Measurements from ENCODE around the gene SAFB. TPM values are rescaled to one million over a fixed set of nuclear protein-coding genes. Genes with fewer than 3 reads are reported as not detected.

SAFB gene
- total and polyA plus RNA-seq, 2 of the 13 experiments (the other 11 are each of a cell fraction or from before 2014, with no cell fraction given), result 21.0 to 28.4 TPM

DNA sequence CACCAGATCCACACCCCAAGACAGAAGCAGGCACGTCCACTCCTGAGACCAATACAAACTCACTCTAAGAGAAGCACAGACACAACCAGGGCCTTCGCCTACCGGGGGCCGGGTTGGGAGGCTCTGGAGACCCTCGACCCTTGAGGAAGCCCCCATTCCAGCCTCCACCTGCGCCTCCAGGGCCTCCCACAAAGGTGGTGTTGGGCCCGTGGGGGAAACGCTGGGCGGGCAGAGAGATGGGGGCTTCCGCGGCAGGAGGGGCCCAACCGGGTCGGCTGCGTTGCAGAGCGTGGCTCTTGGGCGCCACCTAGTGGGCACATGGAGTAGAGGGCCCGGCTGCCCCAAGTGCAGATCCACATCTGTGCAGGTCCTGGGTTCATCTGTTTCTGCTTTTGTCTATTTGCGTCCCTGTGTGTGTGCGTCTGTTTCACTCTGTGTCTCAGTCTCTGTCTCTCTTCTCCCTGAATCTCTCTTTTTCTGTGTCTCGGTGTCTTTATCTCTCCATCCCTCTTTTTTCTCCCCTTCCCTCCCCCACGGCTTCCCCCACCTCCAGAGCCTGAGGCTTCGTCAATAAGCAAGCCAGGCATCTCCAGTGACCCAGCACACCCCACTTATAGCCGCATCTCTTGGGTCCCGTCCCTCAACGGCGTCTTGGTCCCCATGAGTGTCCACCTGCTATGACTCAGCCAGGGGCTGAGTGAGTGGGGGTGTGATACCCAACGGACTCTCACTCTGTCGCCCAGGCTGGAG, 44.6 kb upstream of the SAFB start (continued):
- TF ChIP-seq ZBTB37 (CRISPR knock-in tag; IDR thresholded peaks at IDR 0.05) (no peak), JDP2 (CRISPR knock-in tag; IDR thresholded peaks at IDR 0.05; ENCODE audit: borderline replicate concordance) (no peak), TFE3 (CRISPR knock-in tag; IDR thresholded peaks at IDR 0.05) (no peak), ZMYM2 (CRISPR knock-in tag; IDR thresholded peaks at IDR 0.05) (no peak), REPIN1 (CRISPR knock-in tag; IDR thresholded peaks at IDR 0.05; ENCODE audit: borderline replicate concordance, low read depth) (peak; percentile 35; the same call in 1 of the 2 replicates), ERF (CRISPR knock-in tag; IDR thresholded peaks at IDR 0.05) (peak; percentile 31; the same call in 1 of the 2 replicates), RBFOX2 (IDR thresholded peaks at IDR 0.05; ENCODE audit: low read depth, low read length) (no peak), ZNF710 (CRISPR knock-in tag; IDR thresholded peaks at IDR 0.05; ENCODE audit: borderline replicate concordance) (0 out of 2 replicates have a peak, but pooled peaks have one; percentile 51), MTA3 (CRISPR knock-in tag; IDR thresholded peaks at IDR 0.05) (no peak), PHF21A (CRISPR knock-in tag; IDR thresholded peaks at IDR 0.05) (no peak), ZNF567 (CRISPR knock-in tag; IDR thresholded peaks at IDR 0.05; ENCODE audit: borderline replicate concordance) (no peak), KAT7 (CRISPR knock-in tag; IDR thresholded peaks at IDR 0.05; ENCODE audit: borderline replicate concordance) (no peak), AGO2 (optimal IDR thresholded peaks at IDR 0.05; ENCODE audit: low read depth, low read length) (no peak)
- TF ChIP-seq, protein P1, sequence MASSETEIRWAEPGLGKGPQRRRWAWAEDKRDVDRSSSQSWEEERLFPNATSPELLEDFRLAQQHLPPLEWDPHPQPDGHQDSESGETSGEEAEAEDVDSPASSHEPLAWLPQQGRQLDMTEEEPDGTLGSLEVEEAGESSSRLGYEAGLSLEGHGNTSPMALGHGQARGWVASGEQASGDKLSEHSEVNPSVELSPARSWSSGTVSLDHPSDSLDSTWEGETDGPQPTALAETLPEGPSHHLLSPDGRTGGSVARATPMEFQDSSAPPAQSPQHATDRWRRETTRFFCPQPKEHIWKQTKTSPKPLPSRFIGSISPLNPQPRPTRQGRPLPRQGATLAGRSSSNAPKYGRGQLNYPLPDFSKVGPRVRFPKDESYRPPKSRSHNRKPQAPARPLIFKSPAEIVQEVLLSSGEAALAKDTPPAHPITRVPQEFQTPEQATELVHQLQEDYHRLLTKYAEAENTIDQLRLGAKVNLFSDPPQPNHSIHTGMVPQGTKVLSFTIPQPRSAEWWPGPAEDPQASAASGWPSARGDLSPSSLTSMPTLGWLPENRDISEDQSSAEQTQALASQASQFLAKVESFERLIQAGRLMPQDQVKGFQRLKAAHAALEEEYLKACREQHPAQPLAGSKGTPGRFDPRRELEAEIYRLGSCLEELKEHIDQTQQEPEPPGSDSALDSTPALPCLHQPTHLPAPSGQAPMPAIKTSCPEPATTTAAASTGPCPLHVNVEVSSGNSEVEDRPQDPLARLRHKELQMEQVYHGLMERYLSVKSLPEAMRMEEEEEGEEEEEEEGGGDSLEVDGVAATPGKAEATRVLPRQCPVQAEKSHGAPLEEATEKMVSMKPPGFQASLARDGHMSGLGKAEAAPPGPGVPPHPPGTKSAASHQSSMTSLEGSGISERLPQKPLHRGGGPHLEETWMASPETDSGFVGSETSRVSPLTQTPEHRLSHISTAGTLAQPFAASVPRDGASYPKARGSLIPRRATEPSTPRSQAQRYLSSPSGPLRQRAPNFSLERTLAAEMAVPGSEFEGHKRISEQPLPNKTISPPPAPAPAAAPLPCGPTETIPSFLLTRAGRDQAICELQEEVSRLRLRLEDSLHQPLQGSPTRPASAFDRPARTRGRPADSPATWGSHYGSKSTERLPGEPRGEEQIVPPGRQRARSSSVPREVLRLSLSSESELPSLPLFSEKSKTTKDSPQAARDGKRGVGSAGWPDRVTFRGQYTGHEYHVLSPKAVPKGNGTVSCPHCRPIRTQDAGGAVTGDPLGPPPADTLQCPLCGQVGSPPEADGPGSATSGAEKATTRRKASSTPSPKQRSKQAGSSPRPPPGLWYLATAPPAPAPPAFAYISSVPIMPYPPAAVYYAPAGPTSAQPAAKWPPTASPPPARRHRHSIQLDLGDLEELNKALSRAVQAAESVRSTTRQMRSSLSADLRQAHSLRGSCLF (CRISPR knock-in tag; IDR thresholded peaks at IDR 0.05; ENCODE audit: borderline replicate concordance), result no peak
- TF ChIP-seq, protein P2, sequence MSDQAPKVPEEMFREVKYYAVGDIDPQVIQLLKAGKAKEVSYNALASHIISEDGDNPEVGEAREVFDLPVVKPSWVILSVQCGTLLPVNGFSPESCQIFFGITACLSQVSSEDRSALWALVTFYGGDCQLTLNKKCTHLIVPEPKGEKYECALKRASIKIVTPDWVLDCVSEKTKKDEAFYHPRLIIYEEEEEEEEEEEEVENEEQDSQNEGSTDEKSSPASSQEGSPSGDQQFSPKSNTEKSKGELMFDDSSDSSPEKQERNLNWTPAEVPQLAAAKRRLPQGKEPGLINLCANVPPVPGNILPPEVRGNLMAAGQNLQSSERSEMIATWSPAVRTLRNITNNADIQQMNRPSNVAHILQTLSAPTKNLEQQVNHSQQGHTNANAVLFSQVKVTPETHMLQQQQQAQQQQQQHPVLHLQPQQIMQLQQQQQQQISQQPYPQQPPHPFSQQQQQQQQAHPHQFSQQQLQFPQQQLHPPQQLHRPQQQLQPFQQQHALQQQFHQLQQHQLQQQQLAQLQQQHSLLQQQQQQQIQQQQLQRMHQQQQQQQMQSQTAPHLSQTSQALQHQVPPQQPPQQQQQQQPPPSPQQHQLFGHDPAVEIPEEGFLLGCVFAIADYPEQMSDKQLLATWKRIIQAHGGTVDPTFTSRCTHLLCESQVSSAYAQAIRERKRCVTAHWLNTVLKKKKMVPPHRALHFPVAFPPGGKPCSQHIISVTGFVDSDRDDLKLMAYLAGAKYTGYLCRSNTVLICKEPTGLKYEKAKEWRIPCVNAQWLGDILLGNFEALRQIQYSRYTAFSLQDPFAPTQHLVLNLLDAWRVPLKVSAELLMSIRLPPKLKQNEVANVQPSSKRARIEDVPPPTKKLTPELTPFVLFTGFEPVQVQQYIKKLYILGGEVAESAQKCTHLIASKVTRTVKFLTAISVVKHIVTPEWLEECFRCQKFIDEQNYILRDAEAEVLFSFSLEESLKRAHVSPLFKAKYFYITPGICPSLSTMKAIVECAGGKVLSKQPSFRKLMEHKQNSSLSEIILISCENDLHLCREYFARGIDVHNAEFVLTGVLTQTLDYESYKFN (CRISPR knock-in tag; conservative IDR thresholded peaks at IDR 0.05), result peak; percentile 40; the same call in 1 of the 2 replicates
